ENCODE measurements around the gene OR10C1.
"Not testable (repeated sequence)": the region's sequence is repeated elsewhere in the genome, so short reads cannot be mapped to it uniquely, and the experiment has no call there.

Gene OR10C1, protein sequence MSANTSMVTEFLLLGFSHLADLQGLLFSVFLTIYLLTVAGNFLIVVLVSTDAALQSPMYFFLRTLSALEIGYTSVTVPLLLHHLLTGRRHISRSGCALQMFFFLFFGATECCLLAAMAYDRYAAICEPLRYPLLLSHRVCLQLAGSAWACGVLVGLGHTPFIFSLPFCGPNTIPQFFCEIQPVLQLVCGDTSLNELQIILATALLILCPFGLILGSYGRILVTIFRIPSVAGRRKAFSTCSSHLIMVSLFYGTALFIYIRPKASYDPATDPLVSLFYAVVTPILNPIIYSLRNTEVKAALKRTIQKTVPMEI

DNA sequence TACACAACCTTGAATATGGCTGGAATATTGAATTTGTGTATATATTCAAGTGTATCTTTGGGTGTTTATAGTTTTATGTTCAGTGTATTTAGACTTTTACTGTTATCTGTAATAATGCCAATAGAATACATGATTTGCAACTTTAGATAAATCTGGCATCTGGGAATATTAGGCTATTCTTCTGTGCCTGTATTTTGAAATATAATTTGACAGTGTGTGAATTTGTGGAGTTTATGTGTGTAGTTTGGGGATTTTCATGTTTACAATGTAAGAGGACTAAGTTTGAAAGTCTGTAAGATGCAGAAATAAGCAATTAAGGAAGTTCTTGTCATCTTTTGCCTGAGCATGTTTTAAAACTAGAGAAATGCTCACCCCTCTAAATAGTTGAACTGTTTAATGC is at the start of gene OR10C1:
Gene OR10C1, plus strand, starts transcription at position 301 of the 400 bp plus-strand sequence. CDS start 710 bp downstream, outside the sequence.
- DNase-seq, result no peak
- Mint-ChIP-seq H3K4me3 (no peak within 1 kb of the TSS), H3K27me3 (peaks cover 13% of the 10 kb centered on the region), H3K36me3 (no peaks in the 10 kb centered on the region), H3K4me1 (no peaks in the 10 kb centered on the region), H3K27ac (no peak within 1 kb of the TSS), H3K9me3 (no peaks in the 10 kb centered on the region)
- CTCF ChIA-PET, result no interaction called here

DNA sequence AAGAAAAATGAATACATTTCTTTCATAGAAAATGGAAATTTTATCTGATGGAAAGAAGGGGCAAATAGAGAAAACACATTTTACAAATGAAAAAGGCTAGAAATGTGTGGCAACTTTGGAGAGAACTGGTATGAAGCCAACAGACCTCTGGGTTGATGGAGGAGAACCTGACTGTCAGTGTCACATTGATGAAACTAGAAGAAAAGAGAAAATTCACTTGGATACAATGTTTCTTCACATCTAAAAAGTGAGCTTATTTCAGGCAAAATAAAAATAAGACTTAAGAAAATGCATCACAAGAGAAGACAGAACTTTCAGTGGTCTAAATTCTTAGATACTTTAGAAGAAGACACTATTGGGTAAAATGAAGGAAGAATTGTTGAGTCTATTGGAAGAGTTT is 43.8 kb upstream of the OR10C1 start, which contains the start of gene OR12D2:
Gene OR12D2, plus strand, starts transcription at position 301 of the 400 bp plus-strand sequence. CDS start 1,069 bp downstream, outside the sequence.
- no peaks in the 10 kb centered on the region for H3K9me3 Mint-ChIP-seq
- no peak within 1 kb of the TSS for H3K4me3 Mint-ChIP-seq
- CTCF ChIA-PET, result no interaction called here

DNA sequence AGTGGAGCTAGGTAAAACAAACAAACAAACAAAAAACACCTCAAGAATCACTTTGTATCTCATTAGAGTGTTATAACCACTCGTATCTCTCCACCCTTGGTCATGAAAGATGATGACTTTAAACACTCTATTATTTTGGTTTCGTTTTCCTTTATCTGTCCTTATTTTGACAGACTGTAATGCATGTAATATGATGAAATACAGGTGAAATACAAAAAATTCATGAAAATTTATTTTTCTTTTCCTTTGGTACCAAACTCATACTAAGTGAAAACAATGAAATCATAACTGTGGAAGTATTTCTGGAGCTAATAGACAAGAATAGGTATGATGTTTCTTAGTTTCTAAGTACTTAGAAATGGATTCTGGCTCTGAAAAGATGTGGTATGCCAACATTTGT is 39.6 kb upstream of the OR10C1 start:
- Mint-ChIP-seq H3K27ac (no peak overlapping the region), H3K9me3 (no peaks in the 10 kb centered on the region), H3K4me3 (no peak overlapping the region), H3K36me3 (no peaks in the 10 kb centered on the region), H3K4me1 (no peaks in the 10 kb centered on the region), H3K27me3 (no peaks in the 10 kb centered on the region)
- CTCF ChIA-PET, result no interaction called here
- DNase-seq, result no peak

More for the DNA sequence above, 43.8 kb upstream of the OR10C1 start, which contains the start of gene OR12D2:
- Mint-ChIP-seq H3K27me3 (peaks cover 8% of the 10 kb centered on the region), H3K4me1 (no peaks in the 10 kb centered on the region), H3K36me3 (no peaks in the 10 kb centered on the region), H3K27ac (no peak within 1 kb of the TSS)
- no peak for DNase-seq

DNA sequence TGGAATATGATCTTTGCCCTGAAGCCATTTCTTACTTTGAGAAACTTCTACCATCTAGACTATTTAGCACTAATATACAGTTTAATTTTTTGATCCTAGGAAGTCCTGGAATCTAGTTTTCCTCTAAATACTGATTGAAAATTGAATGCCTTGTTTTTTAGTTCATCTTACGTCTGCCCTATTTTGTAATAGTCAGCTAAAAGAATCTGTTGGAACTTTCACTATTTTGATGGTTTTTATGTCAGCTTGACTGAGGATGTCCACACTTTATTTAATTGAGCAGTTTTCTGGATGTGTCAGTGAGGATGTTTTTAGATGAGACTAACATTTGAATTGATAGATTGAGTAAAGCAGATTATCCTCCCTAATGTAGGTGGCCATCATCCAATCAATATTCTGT is 35.3 kb upstream of the OR10C1 start:
- no peaks in the 10 kb centered on the region for H3K4me1 Mint-ChIP-seq
- CTCF ChIA-PET, result no interaction called here
- DNase-seq, result no peak
- H3K4me3 Mint-ChIP-seq, result no peak overlapping the region
- no peaks in the 10 kb centered on the region for H3K36me3 Mint-ChIP-seq
- no peaks in the 10 kb centered on the region for H3K27me3 Mint-ChIP-seq
- H3K27ac Mint-ChIP-seq, result no peak overlapping the region
- no peaks in the 10 kb centered on the region for H3K9me3 Mint-ChIP-seq

DNA sequence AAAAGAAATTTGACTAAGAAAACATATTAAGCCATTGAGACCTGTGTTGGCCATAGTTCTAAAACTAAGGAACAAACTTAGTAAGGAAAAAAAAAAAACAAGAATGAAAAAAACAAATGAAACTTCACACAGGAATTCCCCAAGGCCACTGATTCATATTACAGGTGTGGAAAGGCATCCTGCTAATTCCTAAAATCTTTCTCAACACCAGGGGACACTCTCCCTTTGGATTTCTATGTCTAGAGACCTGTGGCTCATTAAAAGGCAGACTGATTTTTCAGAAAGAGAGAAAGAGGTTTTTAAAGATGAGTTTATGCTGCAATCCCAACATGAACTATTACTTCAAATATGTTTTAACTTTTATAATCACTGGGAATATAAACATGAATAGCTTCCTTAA is 24.5 kb upstream of the OR10C1 start, which contains the start of gene OR12D1:
Gene OR12D1, plus strand, starts transcription at position 341 of the 400 bp plus-strand sequence.
- Mint-ChIP-seq H3K4me1 (no peaks in the 10 kb centered on the region), H3K4me3 (no peak within 1 kb of the TSS), H3K27me3 (peaks cover 5% of the 10 kb centered on the region), H3K36me3 (no peaks in the 10 kb centered on the region), H3K9me3 (peaks cover 10% of the 10 kb centered on the region), H3K27ac (no peak within 1 kb of the TSS)
- CTCF ChIA-PET, result no interaction called here
- no peak for DNase-seq

DNA sequence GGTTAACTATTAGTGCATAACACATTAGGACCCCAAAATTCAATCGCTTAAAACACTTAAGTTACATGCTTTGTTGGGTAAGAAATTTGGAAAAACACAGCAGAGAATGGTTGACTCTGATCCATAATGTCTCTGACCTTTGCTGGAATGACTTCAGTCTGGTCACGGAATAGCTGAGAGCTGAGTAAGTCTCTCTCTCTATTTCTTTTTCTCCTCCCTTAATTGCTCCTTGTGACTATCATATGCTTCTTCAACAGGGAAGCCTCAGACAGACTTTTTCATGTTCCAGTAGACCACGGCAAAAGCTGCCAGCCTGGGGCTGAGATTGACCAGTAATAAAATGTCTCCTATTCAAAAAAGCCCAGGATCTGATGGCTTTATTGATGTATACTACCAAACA is 19.6 kb upstream of the OR10C1 start:
- H3K27me3 Mint-ChIP-seq, result no peaks in the 10 kb centered on the region
- H3K4me1 Mint-ChIP-seq, result no peaks in the 10 kb centered on the region
- DNase-seq, result no peak
- H3K27ac Mint-ChIP-seq, result no peak overlapping the region
- H3K9me3 Mint-ChIP-seq, result no peaks in the 10 kb centered on the region
- CTCF ChIA-PET, result no interaction called here
- H3K4me3 Mint-ChIP-seq, result no peak overlapping the region
- no peaks in the 10 kb centered on the region for H3K36me3 Mint-ChIP-seq

DNA sequence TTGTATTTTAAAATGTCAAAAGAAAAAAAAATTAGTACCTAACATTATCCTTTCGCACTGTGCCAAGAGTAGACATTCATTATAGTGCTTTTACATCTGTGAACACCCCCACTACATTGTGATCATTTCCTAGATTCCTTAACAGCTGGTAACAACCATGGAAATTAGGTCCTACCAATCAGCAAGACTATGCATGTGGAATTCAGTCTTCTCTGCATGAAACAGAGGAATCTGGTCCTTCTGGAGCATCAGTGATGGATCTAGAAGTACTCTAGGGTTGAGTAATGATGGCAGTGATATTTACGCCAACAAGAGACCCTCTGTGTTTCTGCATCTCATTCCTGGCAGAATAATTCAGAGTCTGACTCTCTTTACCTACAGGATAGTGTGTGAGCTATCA is 14.9 kb upstream of the OR10C1 start:
- Mint-ChIP-seq H3K4me1 (no peaks in the 10 kb centered on the region), H3K4me3 (no peak overlapping the region), H3K27me3 (no peaks in the 10 kb centered on the region), H3K36me3 (no peaks in the 10 kb centered on the region), H3K9me3 (no peaks in the 10 kb centered on the region), H3K27ac (no peak overlapping the region)
- CTCF ChIA-PET, result no interaction called here
- DNase-seq, result no peak

DNA sequence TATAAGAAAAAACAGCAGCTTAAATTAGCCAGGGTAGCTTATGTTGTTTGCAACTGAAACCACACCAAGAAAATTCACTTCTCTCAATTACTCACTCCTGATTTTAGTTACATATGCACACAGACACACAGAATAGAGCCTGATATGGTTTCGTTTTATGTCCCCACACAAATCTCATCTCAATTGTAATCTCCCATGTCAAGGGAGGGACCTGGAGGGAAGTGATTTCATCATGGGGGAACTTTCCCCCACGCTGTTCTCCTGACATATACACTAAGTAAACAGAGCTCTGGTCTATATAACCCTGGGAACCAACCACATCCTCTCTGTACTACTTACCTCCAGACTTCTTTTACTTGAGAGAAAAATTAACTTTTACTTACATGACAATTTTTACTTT is 14.5 kb upstream of the OR10C1 start:
- CTCF ChIA-PET, result no interaction called here
- Mint-ChIP-seq H3K9me3 (no peaks in the 10 kb centered on the region), H3K36me3 (no peaks in the 10 kb centered on the region), H3K27me3 (no peaks in the 10 kb centered on the region), H3K4me3 (no peak overlapping the region), H3K27ac (no peak overlapping the region), H3K4me1 (no peaks in the 10 kb centered on the region)
- no peak for DNase-seq

DNA sequence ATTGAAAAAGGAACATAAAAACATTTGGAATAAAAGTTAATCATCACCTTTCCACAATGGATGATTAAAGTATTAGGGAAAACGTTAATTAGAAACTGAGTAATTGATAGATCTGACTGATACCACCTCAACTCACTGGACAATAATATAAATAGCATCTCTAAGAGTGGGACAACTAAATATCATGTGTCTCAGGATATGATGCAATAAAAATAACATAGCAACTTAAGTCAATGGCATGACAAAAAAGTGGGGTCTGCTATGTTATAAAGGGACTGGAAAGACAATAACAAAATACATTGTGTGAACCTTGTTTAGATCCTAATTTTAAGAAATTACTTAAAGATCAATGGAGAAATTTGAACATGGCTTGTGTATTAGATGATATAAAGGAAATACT is 14.0 kb upstream of the OR10C1 start:
- no peak overlapping the region for H3K4me3 Mint-ChIP-seq

DNA sequence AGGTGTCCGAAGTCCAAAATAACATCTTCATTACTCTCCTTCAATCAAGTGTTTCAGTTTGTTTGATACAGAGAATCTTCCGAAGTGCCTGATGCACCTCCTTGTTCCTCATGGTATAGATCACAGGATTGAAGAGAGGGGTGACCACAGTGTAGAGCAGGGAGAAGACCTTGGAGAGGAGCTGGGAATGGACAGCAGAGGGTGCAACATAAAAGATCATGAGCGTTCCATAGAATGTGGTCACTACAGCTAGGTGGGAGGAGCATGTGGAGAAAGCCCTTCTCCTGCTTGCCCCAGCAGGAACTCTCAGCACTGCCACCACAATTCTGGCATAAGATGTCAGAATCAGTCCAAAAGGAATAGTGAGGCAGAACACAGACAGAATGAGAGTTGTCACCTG is 12.5 kb upstream of the OR10C1 start:
- H3K4me1 Mint-ChIP-seq, result no peaks in the 10 kb centered on the region
- H3K27ac Mint-ChIP-seq, result no peak overlapping the region
- no peak for DNase-seq
- no peaks in the 10 kb centered on the region for H3K36me3 Mint-ChIP-seq
- no peak overlapping the region for H3K4me3 Mint-ChIP-seq
- CTCF ChIA-PET, result no interaction called here
- no peaks in the 10 kb centered on the region for H3K27me3 Mint-ChIP-seq
- H3K9me3 Mint-ChIP-seq, result no peaks in the 10 kb centered on the region

More for the DNA sequence above, 14.0 kb upstream of the OR10C1 start:
- Mint-ChIP-seq H3K27ac (no peak overlapping the region), H3K4me1 (no peaks in the 10 kb centered on the region), H3K9me3 (no peaks in the 10 kb centered on the region), H3K36me3 (no peaks in the 10 kb centered on the region), H3K27me3 (no peaks in the 10 kb centered on the region)
- CTCF ChIA-PET, result no interaction called here
- DNase-seq, result no peak

DNA sequence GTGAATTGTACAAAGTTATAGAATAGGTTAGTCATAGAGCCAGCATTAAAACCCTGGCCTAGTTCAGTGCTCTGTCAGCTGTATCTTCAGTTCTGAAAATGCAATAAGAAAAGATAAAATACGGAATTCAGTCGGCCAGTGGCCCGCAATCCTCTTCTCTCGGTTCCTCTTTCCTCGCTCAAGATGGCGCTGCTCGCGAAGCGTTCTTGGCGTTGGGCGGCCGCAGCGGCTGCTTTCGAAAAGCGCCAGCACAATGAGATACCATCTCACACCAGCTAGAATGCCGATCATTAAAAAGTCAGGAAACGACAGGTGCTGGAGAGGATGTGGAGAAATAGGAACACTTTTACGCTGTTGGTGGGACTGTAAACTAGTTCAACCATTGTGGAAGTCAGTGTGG is 2.4 kb upstream of the OR10C1 start:
- not testable (repeated sequence) for H3K9me3 Mint-ChIP-seq, DNase-seq, H3K27ac Mint-ChIP-seq

DNA sequence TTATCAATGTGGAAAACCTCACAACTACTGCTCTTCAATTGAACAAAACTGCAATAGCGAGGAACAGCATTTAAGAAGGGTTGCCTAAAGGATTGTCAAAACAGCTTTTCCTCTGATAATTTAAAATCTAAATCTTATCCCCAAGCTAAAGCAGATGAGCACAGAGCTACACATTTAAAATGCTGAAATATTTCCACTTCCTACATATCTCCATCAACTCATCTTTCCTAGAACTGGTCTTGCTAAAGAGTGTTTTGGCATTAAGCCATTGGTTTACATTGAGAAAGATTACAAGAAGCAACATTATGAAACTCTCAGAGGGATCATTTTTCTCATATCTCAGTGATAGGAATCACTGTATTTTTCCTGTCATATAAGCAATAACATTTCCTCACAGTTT is 3.6 kb downstream of the OR10C1 start:
- no peaks in the 10 kb centered on the region for H3K4me1 Mint-ChIP-seq
- DNase-seq, result no peak
- CTCF ChIA-PET, result no interaction called here
- no peaks in the 10 kb centered on the region for H3K9me3 Mint-ChIP-seq
- no peak overlapping the region for H3K27ac Mint-ChIP-seq
- no peak overlapping the region for H3K4me3 Mint-ChIP-seq
- H3K27me3 Mint-ChIP-seq, result peaks cover 30% of the 10 kb centered on the region
- no peaks in the 10 kb centered on the region for H3K36me3 Mint-ChIP-seq

More for the DNA sequence above, 2.4 kb upstream of the OR10C1 start:
- CTCF ChIA-PET, H3K4me3 Mint-ChIP-seq, H3K36me3 Mint-ChIP-seq, H3K4me1 Mint-ChIP-seq: not testable (repeated sequence)
- H3K27me3 Mint-ChIP-seq, result peaks cover 21% of the 10 kb centered on the region

DNA sequence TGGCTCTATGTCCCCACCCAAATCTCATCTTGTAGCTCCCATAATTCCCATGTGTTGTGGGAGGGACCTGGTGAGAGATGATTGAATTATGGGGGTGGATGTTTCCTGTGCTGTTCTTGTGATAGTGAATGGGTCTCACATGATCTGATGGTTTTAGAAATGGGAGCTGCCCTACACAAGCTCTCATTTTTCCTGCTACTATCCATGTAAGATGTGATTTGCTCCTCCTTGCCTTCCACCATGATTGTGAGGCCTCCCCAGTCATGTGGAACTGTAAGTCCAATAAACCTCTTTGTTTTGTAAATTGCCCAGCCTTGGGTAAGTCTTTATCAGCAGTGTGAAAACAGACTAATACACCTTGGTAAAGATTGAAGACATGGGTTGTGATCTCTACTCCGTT is 4.9 kb downstream of the OR10C1 start:
- H3K4me1 Mint-ChIP-seq, H3K4me3 Mint-ChIP-seq, H3K36me3 Mint-ChIP-seq, H3K9me3 Mint-ChIP-seq, DNase-seq, H3K27ac Mint-ChIP-seq, CTCF ChIA-PET: not testable (repeated sequence)
- peaks cover 30% of the 10 kb centered on the region for H3K27me3 Mint-ChIP-seq

DNA sequence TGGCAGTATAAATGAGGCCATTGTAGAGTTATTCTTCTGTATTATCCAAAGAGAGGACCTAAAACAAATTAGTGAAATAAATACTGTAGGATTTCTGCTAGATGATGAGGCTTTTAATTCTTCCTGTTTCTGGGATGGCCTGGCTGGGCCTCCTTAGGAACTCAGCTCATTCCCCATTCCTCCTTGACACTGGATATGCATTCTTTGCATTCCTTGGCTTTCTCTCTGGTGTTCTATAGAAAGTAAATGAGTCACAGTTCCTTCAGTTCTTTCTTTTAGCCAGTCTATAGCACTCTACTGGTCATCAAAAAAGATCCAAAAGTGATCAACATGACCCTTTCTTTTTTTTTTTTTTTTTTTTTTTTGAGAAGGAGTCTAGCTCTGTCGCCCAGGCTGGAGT is 8.6 kb downstream of the OR10C1 start:
- CTCF ChIA-PET, result no interaction called here
- Mint-ChIP-seq H3K4me3 (no peak overlapping the region), H3K4me1 (no peaks in the 10 kb centered on the region), H3K27me3 (peaks cover 16% of the 10 kb centered on the region), H3K36me3 (no peaks in the 10 kb centered on the region), H3K9me3 (peaks cover 1% of the 10 kb centered on the region), H3K27ac (no peak overlapping the region)
- DNase-seq, result no peak

DNA sequence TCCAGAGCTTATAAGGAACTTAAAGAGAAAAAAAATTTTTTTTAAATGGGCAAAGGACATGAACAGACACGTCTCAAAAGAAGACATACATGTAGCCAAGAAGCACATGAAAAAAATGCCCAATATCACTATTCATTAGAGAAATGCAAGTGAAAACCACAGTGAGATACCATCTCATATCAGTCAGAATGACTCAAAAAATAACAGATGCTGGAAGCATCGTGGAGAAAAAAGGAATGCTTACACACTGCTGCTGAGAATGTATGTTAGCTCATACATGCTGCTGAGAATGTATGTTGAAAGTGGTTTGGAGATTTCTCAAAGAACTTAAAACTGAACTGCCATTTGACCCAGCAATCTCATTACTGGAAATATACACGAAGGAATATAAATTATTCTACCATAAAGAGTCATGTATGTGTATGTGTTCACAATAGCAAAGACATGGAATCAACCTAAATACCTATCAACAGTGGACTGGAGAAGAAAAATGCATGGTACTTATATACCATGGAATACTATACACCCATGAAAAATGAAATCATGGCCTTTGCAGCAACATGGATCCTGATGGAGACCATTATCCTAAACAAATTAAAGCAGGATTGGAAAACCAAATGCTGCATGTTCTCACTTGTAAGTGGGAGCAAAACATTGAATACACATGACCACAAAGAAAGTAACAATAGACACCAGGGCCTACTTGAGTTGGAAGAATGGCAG is 12.5 kb downstream of the OR10C1 start:
- Mint-ChIP-seq H3K4me3 (no peak overlapping the region), H3K4me1 (no peaks in the 10 kb centered on the region), H3K27ac (no peak overlapping the region), H3K9me3 (peaks cover 1% of the 10 kb centered on the region), H3K36me3 (no peaks in the 10 kb centered on the region), H3K27me3 (no peaks in the 10 kb centered on the region)
- CTCF ChIA-PET, result no interaction called here
- no peak for DNase-seq

Measured in activated naive CD4-positive, alpha-beta T cell treated with anti-CD3 and anti-CD28 coated beads, Interleukin-2, amount 10 ng/mL, durations not matched to agents 7 days and 5 days (primary cell).